Cardiac atrium fibroblast (primary cell): ENCODE results near the gene GRIK5. TPM values are rescaled to one million over a fixed set of nuclear protein-coding genes. Genes with fewer than 3 reads are reported as not detected.

Experiments
- total RNA-seq: library from RNA; depleted of rRNA; stranded (reverse); fragments of >200 nt; gene quantifications from 2 replicates; pipeline ENCODE4 v1.2.3, GENCODE V29; 2015

The GRIK5 gene, protein sequence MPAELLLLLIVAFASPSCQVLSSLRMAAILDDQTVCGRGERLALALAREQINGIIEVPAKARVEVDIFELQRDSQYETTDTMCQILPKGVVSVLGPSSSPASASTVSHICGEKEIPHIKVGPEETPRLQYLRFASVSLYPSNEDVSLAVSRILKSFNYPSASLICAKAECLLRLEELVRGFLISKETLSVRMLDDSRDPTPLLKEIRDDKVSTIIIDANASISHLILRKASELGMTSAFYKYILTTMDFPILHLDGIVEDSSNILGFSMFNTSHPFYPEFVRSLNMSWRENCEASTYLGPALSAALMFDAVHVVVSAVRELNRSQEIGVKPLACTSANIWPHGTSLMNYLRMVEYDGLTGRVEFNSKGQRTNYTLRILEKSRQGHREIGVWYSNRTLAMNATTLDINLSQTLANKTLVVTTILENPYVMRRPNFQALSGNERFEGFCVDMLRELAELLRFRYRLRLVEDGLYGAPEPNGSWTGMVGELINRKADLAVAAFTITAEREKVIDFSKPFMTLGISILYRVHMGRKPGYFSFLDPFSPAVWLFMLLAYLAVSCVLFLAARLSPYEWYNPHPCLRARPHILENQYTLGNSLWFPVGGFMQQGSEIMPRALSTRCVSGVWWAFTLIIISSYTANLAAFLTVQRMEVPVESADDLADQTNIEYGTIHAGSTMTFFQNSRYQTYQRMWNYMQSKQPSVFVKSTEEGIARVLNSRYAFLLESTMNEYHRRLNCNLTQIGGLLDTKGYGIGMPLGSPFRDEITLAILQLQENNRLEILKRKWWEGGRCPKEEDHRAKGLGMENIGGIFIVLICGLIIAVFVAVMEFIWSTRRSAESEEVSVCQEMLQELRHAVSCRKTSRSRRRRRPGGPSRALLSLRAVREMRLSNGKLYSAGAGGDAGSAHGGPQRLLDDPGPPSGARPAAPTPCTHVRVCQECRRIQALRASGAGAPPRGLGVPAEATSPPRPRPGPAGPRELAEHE
- total RNA-seq: not detected in 2 replicates

GRCh38 chr19:42069619-42070351 lies at the start of gene GRIK5:
Gene GRIK5 (minus strand): TSS chr19:42070206. CDS start chr19:42065770, 4,436 bp downstream.

GRCh38 chr19:42075616-42076379 lies 5.8 kb upstream of the GRIK5 start, which contains the start of gene ZNF574:
Gene ZNF574 (plus strand): TSS chr19:42076166. CDS start chr19:42078607, 2,441 bp downstream.

DNA sequence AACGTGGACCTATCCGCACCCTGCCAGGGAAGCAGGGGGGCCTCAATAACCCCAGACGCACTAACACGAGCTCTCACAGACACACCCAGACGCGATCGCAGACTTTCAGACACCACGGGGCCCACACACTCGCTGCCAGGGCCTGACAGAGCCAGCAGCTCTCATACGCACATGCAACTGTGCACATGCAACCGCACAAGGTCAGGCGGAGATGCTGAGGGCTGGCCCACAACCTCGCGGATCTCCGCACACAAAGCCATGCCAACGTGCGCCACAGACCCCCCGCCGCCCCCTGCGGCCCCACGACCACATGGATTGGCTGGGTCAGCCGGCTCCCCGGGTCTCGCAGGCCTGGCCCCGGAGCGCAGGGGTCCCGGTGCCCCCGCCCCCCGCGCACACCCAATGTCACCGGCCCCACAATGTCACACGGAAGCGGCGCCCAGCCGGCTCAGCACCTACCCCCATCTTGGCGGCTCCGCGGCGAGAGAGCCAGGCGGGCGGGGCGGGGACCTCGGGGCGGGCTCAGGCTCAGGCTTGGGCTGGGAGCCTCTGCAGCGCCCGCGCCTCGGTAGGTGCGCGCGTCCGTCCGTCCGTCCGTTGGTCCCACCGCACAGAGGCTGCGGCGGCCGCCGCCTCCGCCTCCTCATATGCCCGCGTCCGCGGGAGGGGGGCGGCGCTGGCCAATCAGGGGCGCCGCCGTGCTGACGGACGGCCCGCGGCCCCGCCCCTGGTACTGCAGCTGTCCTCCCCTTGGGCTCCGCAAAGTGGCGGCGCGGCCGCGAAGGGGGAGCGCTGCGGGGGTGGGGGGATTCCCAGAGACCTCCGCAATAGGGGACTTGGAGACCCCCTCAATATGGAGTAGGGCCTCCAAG lies 76.2 kb downstream of the GRIK5 start, which contains the start of gene ATP1A3:
ATP1A3 (minus strand) TSS at position 619 of the 872 bp plus-strand sequence; CDS start at position 465, 154 bp downstream.

GRCh38 chr19:41959056-41960053 lies 110.7 kb downstream of the GRIK5 start, which contains the start of gene RABAC1:
Gene RABAC1 (minus strand): TSS chr19:41959321. CDS start chr19:41959292, 29 bp downstream.

Other genes with a start within 250 kb of the GRIK5 start
- gene LYPD4, start 225.5 kb downstream of the GRIK5 start, total RNA-seq: not detected in 2 replicates
- gene DMRTC2, start 225.2 kb downstream of the GRIK5 start, total RNA-seq: not detected in 2 replicates
- 2,053 and 3,233 TPM in 2 replicates for gene RPS19, start 210.0 kb downstream of the GRIK5 start, total RNA-seq
- gene CD79A, start 192.9 kb downstream of the GRIK5 start, total RNA-seq: not detected in 2 replicates
- gene ARHGEF1, start 187.0 kb downstream of the GRIK5 start, total RNA-seq: 43.9 and 51.0 TPM in 2 replicates
- gene ERFL, start 141.8 kb downstream of the GRIK5 start, total RNA-seq: not detected in 2 replicates
- gene RABAC1, start 110.9 kb downstream of the GRIK5 start, total RNA-seq: 436 and 499 TPM in 2 replicates
- 4.9 TPM in 1 of 2 replicates, not detected in the other for gene ATP1A3, start 76.0 kb downstream of the GRIK5 start, total RNA-seq
- gene ZNF574, start 6.0 kb upstream of the GRIK5 start, total RNA-seq: 10.3 and 13.3 TPM in 2 replicates
- gene POU2F2, start 62.2 kb upstream of the GRIK5 start, total RNA-seq: 2.9 TPM in 1 of 2 replicates, not detected in the other
- gene DEDD2, start 147.5 kb upstream of the GRIK5 start, total RNA-seq: 30.7 and 37.1 TPM in 2 replicates
- gene ZNF526, start 150.1 kb upstream of the GRIK5 start, total RNA-seq: 8.7 and 9.1 TPM in 2 replicates
- 17.0 and 19.3 TPM in 2 replicates for gene GSK3A, start 172.4 kb upstream of the GRIK5 start, total RNA-seq
- 51.8 and 66.6 TPM in 2 replicates for gene ERF, start 184.9 kb upstream of the GRIK5 start, total RNA-seq
- gene CIC, start 199.0 kb upstream of the GRIK5 start, total RNA-seq: 28.9 and 32.9 TPM in 2 replicates
- gene PRR19, start 231.9 kb upstream of the GRIK5 start, total RNA-seq: not detected in 2 replicates
- 15.1 and 17.1 TPM in 2 replicates for gene PAFAH1B3, start 232.4 kb upstream of the GRIK5 start, total RNA-seq
- 1.3 TPM in 1 of 2 replicates, not detected in the other for gene TMEM145, start 243.1 kb upstream of the GRIK5 start, total RNA-seq